HG03442 (cell line): Measurements from ENCODE around the gene AGAP4.
"Not testable (repeated sequence)": the region's sequence is repeated elsewhere in the genome, so short reads cannot be mapped to it uniquely, and the experiment has no call there.

Experiments used
- ATAC-seq: cut with Tn5 transposase; IDR thresholded peaks from one replicate; pipeline ENCODE4 v1.9.1; 2021; ENCODE audit warnings: mild to moderate bottlenecking, moderate library complexity; ENCODE audit not compliant: unreplicated experiment

The AGAP4 gene

GRCh38 chr10:45790694-45791426 lies 56.4 kb downstream of the AGAP4 start:
- ATAC-seq: not testable (repeated sequence)

- not testable (repeated sequence) for ATAC-seq
Observed at GRCh38 chr10:45789991-45790390, 57.3 kb downstream of the AGAP4 start.

- ATAC-seq: not testable (repeated sequence)
Observed at GRCh38 chr10:45787212-45787741, 60.0 kb downstream of the AGAP4 start.

- not testable (repeated sequence) for ATAC-seq
Observed at GRCh38 chr10:45786217-45786616, 61.1 kb downstream of the AGAP4 start.
